NOMO-1 treated with dmso at 0.1 percent for 144 hours (cell line): ENCODE data around the gene GRIK2.

Experiments
- DNase-seq: peaks from one replicate; lab custom pipeline; 2025; ENCODE audit not compliant: unreplicated experiment; lab: John Stamatoyannopoulos, UW

Gene GRIK2

GRCh38 chr6:101454106-101454676 lies 60.7 kb downstream of the GRIK2 start:
- no peak for DNase-seq

GRCh38 chr6:101458336-101458735 lies 64.8 kb downstream of the GRIK2 start:
- DNase-seq = no peak

- no peak for DNase-seq
Measured at GRCh38 chr6:101458826-101459225, 65.3 kb downstream of the GRIK2 start.

GRCh38 chr6:101462576-101462975 lies 69.1 kb downstream of the GRIK2 start:
- DNase-seq = no peak

GRCh38 chr6:101465863-101466262 lies 72.4 kb downstream of the GRIK2 start:
- no peak for DNase-seq

GRCh38 chr6:101477436-101477835 lies 83.9 kb downstream of the GRIK2 start:
- DNase-seq = no peak

- DNase-seq = no peak
Measured at GRCh38 chr6:101478891-101479290, 85.4 kb downstream of the GRIK2 start.

- DNase-seq = no peak
Measured at GRCh38 chr6:101482606-101483005, 89.1 kb downstream of the GRIK2 start.

GRCh38 chr6:101484781-101485180 lies 91.3 kb downstream of the GRIK2 start:
- DNase-seq = no peak

GRCh38 chr6:101486124-101486523 lies 92.6 kb downstream of the GRIK2 start:
- DNase-seq = no peak

- DNase-seq = no peak
Measured at GRCh38 chr6:101486726-101487125, 93.2 kb downstream of the GRIK2 start.

- no peak for DNase-seq
Measured at GRCh38 chr6:101489456-101489855, 95.9 kb downstream of the GRIK2 start.

GRCh38 chr6:101490857-101491256 lies 97.3 kb downstream of the GRIK2 start:
- DNase-seq = no peak

GRCh38 chr6:101502818-101503217 lies 109.3 kb downstream of the GRIK2 start:
- no peak for DNase-seq

- no peak for DNase-seq
Measured at GRCh38 chr6:101509536-101509935, 116.0 kb downstream of the GRIK2 start.

GRCh38 chr6:101513181-101513580 lies 119.7 kb downstream of the GRIK2 start:
- DNase-seq = no peak

GRCh38 chr6:101516578-101516977 lies 123.1 kb downstream of the GRIK2 start:
- DNase-seq = no peak

GRCh38 chr6:101517632-101518031 lies 124.1 kb downstream of the GRIK2 start:
- no peak for DNase-seq

- DNase-seq = no peak
Measured at GRCh38 chr6:101522254-101522653, 128.7 kb downstream of the GRIK2 start.

- no peak for DNase-seq
Measured at GRCh38 chr6:101527467-101527866, 134.0 kb downstream of the GRIK2 start.

GRCh38 chr6:101528801-101529200 lies 135.3 kb downstream of the GRIK2 start:
- no peak for DNase-seq

GRCh38 chr6:101531538-101531937 lies 138.0 kb downstream of the GRIK2 start:
- no peak for DNase-seq

GRCh38 chr6:101534386-101534785 lies 140.9 kb downstream of the GRIK2 start:
- no peak for DNase-seq

GRCh38 chr6:101534821-101535220 lies 141.3 kb downstream of the GRIK2 start:
- no peak for DNase-seq
